Natural killer cell treated with Interleukin-12 subunit alpha and Interleukin-12 subunit beta and Interleukin-15 and Interleukin-18, amount 100 ng/mL, for 72 hours (primary cell): ENCODE data around the gene NATD1. TPM values are rescaled to one million over a fixed set of nuclear protein-coding genes. Genes with fewer than 3 reads are reported as not detected.

Source experiments
- ATAC-seq, 2 donors: fragments of 150-1000 bp; cut with Tn5 transposase in 1 of 2; sonication (Bioruptor Pico), chemical (Tn5 transposase) in 1 of 2; 2 replicates each; pipeline ENCODE4 v1.10.0; 2021
- DNase-seq: peaks from one replicate; pipeline ENCODE4 v3.0.0; 2022; ENCODE audit warnings: low spot score
- H3K27ac Mint-ChIP-seq, 2 donors: 1 replicate in 1 of 2; 2 replicates in 1 of 2; pipeline ENCODE4 v1.8.0; 2022; ENCODE audit warnings: mixed read lengths in 2 of 2, mild to moderate bottlenecking in 1 of 2, moderate library complexity in 1 of 2
- H3K27me3 Mint-ChIP-seq, 2 donors: 1 replicate in 1 of 2; 2 replicates in 1 of 2; pipeline ENCODE4 v1.8.0; 2022; ENCODE audit warnings: mixed read lengths in 2 of 2
- H3K36me3 Mint-ChIP-seq: one replicate; pipeline ENCODE4 v1.8.0; 2022; ENCODE audit warnings: mixed read lengths
- H3K4me1 Mint-ChIP-seq, 2 donors: 1 replicate in 1 of 2; 2 replicates in 1 of 2; pipeline ENCODE4 v1.8.0; 2022; ENCODE audit warnings: low read depth in 2 of 2, mixed read lengths in 2 of 2, mild to moderate bottlenecking in 1 of 2
- H3K4me3 Mint-ChIP-seq: one replicate; pipeline ENCODE4 v1.8.0; 2022; ENCODE audit warnings: mixed read lengths
- H3K9me3 Mint-ChIP-seq: 2 replicates; pipeline ENCODE4 v1.8.0; 2022; ENCODE audit warnings: mixed read lengths
- total RNA-seq, 2 donors: library from RNA; stranded (reverse); gene quantifications; one replicate each; pipeline ENCODE4 v1.2.3, GENCODE V29; 2022

Gene NATD1
- total RNA-seq, 2 donors from 2014 or later = 1.9 to 3.0 TPM

DNA sequence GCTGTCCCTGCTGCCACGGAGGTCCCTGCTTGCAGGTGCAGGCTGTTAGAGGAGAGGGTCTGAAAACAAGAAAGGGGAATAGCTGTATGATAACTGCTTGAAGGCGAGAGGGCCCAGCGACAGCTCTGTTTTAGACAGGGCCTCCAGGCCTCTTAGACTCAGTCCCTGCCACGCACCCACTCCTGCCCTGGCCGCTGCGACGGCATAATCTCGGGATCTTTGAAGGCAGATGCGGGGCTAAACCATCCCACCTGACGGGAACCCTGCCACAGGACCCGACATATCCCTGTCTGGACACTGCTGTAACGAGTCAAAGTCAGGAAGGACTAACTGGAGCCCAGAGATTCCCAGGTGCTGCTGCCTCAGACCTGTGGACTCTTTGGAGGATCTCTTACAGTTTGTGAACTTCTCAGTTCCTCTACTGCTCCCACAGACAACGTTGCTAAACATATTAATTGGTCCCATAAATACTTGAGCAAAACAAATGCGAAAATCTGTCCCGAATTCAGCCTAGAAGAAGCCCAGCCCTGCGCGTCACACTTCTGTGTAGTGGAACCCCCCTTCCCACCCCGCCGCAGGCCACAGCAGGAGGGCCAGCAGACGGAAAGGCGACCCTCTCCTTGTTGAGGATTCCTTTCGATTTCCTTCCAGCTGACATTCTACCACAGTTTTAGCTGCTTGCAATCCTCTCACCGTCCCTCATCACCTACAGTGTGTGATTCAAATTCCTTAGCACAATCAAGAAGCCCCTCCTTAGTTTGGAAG is 38.3 kb downstream of the NATD1 start:
- no peaks in the 10 kb centered on the region for H3K9me3 Mint-ChIP-seq
- H3K4me1 Mint-ChIP-seq = peaks cover 41 to 42% of the 10 kb centered on the region in 2 donors

GRCh38 chr17:21214015-21214776 is 39.0 kb downstream of the NATD1 start, which contains the start of gene TMEM11:
Gene TMEM11 (minus strand): TSS chr17:21214161. CDS start chr17:21214152, 9 bp downstream.
- Mint-ChIP-seq H3K4me3 (peak within 1 kb of the TSS; percentile 95), H3K27ac (peak within 1 kb of the TSS; percentile 85 to 89), H3K36me3 (peaks cover 5% of the 10 kb centered on the region), H3K27me3 (no peaks in the 10 kb centered on the region), H3K9me3 (no peaks in the 10 kb centered on the region), H3K4me1 (peaks cover 41 to 42% of the 10 kb centered on the region in 2 donors)
- peak; percentile 95 to 97 for ATAC-seq
- peak; percentile 98 for DNase-seq

More for the DNA sequence above, 38.3 kb downstream of the NATD1 start:
- peak overlapping the region; percentile 85 to 89 for H3K27ac Mint-ChIP-seq
- H3K27me3 Mint-ChIP-seq = no peaks in the 10 kb centered on the region
- peaks cover 5% of the 10 kb centered on the region for H3K36me3 Mint-ChIP-seq
- peak overlapping the region; percentile 95 for H3K4me3 Mint-ChIP-seq
- DNase-seq (no peak), ATAC-seq (peak in 1 of 2 donors; percentile 0)

GRCh38 chr17:21213638-21214014 is 39.6 kb downstream of the NATD1 start:
- peaks cover 5% of the 10 kb centered on the region for H3K36me3 Mint-ChIP-seq
- peaks cover 41 to 42% of the 10 kb centered on the region in 2 donors for H3K4me1 Mint-ChIP-seq
- ATAC-seq (peak; percentile 15 to 41), DNase-seq (peak; percentile 64)
- no peaks in the 10 kb centered on the region for H3K9me3 Mint-ChIP-seq
- no peaks in the 10 kb centered on the region for H3K27me3 Mint-ChIP-seq
- peak overlapping the region; percentile 85 to 89 for H3K27ac Mint-ChIP-seq
- peak overlapping the region; percentile 95 for H3K4me3 Mint-ChIP-seq

DNA sequence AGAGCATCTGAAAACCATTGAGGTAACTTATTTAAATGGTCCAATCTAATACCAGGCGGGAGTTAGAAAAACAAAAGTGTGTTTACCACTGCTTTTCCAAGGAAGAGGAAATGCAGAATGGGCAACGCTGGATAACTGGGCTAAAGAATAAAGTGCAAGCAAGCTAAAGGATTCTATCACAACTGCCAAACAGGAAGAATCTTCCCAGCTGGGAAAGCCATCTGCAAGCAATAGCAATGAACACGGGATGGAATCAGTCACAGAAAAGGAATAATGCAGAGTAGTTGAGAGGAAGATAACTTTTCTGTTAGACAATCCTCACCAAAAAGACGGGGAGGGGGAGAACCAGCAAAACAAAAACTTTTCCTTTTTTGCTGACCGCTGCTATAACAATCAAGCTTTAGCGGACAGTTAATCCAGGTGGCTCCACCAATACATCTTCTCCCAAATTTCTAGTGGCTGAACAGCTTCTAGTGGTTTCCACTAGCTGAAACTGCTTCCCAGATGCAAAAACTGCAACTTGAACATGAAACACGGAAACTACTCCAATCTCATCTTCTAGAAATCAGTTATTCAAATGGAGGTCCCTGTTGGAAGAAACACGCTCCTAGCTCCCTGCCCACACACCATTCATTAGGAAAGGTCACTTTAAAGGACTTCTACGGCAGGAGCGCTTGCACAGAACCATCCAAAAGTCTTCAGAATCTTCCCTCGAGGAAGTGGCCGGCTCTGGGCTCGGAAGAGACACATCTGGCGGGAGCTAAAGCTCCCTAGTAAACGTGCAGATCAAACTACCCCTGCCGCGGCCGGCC is 40.2 kb downstream of the NATD1 start:
- peaks cover 41 to 42% of the 10 kb centered on the region in 2 donors for H3K4me1 Mint-ChIP-seq
- H3K4me3 Mint-ChIP-seq = peak overlapping the region; percentile 95
- H3K36me3 Mint-ChIP-seq = peaks cover 5% of the 10 kb centered on the region
- DNase-seq (no peak), ATAC-seq (no peak)
- peak overlapping the region; percentile 85 to 89 for H3K27ac Mint-ChIP-seq
- H3K9me3 Mint-ChIP-seq = no peaks in the 10 kb centered on the region
- H3K27me3 Mint-ChIP-seq = no peaks in the 10 kb centered on the region

GRCh38 chr17:21211825-21212479 is 41.3 kb downstream of the NATD1 start:
- H3K27me3 Mint-ChIP-seq = no peaks in the 10 kb centered on the region
- ATAC-seq (no peak), DNase-seq (no peak)
- peaks cover 38% of the 10 kb centered on the region in 2 donors for H3K4me1 Mint-ChIP-seq
- H3K27ac Mint-ChIP-seq = peak overlapping the region; percentile 54 to 85
- no peaks in the 10 kb centered on the region for H3K9me3 Mint-ChIP-seq
- H3K36me3 Mint-ChIP-seq = peaks cover 5% of the 10 kb centered on the region
- peak overlapping the region; percentile 95 for H3K4me3 Mint-ChIP-seq

DNA sequence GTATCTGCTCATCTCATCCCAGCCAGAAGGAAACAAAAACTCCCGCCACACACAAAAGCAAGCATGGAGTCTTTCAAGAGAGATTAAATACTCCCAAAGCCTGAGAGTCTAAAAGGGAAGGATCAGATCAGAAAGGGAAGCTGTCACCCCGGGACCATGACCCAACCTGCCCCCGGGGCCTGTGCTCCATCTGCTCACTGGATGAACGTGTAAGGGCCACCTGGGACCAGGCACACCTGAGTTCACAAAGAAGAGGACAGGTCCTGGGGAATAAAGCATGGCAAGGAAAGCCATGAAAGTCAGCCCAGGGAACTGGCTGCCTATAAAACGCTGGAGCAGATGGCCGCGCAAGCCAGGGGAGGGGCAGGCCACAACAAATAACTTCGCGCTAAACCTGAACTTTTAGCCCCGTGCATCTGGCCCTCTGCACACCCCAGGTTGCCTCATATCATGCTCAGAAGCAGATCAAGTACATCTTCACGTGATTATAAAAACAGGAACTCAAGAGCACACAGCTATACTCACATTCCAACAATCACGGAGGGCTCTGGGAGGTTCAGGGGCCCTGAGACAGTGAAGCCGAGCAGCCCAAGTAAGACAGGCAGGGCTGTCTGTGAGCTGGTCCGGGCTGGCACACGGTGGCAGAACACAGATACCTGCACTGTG is 42.7 kb downstream of the NATD1 start:
- Mint-ChIP-seq H3K27me3 (no peaks in the 10 kb centered on the region), H3K36me3 (peaks cover 5% of the 10 kb centered on the region), H3K4me3 (no peak overlapping the region), H3K27ac (no peak overlapping the region), H3K4me1 (peaks cover 28 to 38% of the 10 kb centered on the region in 2 donors), H3K9me3 (no peaks in the 10 kb centered on the region)
- ATAC-seq = no peak
- no peak for DNase-seq

GRCh38 chr17:21209511-21210175 is 43.6 kb downstream of the NATD1 start:
- H3K36me3 Mint-ChIP-seq = peaks cover 5% of the 10 kb centered on the region
- ATAC-seq (no peak), DNase-seq (no peak)
- H3K4me1 Mint-ChIP-seq = peaks cover 30 to 34% of the 10 kb centered on the region in 2 donors
- H3K27me3 Mint-ChIP-seq = no peaks in the 10 kb centered on the region
- no peaks in the 10 kb centered on the region for H3K9me3 Mint-ChIP-seq
- H3K4me3 Mint-ChIP-seq = no peak overlapping the region
- no peak overlapping the region for H3K27ac Mint-ChIP-seq

DNA sequence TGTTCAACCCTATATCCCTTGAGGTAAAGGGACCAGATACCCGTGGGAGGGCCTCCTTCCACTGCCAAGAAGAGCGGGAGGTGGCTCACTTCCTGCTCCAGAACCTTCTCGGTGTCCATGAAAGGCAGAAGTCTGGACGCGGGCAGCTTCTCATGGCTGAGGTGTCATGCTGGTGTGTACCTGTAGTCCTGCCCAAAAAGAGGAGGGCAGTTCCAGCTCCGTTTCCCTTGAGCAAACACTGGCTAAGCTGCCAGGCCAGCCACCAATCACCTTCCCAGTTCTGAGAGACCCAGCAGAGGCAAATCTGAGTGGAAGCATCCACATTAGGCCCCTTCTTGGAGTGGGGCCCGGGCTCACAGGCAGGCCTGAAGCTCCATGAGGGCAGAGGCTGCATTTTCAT is 44.9 kb downstream of the NATD1 start:
- ATAC-seq (no peak), DNase-seq (no peak)
- H3K4me3 Mint-ChIP-seq = no peak overlapping the region
- peaks cover 30 to 36% of the 10 kb centered on the region in 2 donors for H3K4me1 Mint-ChIP-seq
- no peaks in the 10 kb centered on the region for H3K9me3 Mint-ChIP-seq
- no peaks in the 10 kb centered on the region for H3K27me3 Mint-ChIP-seq
- no peak overlapping the region for H3K27ac Mint-ChIP-seq
- peaks cover 5% of the 10 kb centered on the region for H3K36me3 Mint-ChIP-seq

- Mint-ChIP-seq H3K4me1 (peaks cover 20 to 27% of the 10 kb centered on the region in 2 donors), H3K36me3 (no peaks in the 10 kb centered on the region), H3K27ac (no peak overlapping the region), H3K4me3 (no peak overlapping the region), H3K9me3 (no peaks in the 10 kb centered on the region), H3K27me3 (no peaks in the 10 kb centered on the region)
- no peak for DNase-seq
- ATAC-seq = no peak
Observed at GRCh38 chr17:21204935-21205334, 48.3 kb downstream of the NATD1 start.

DNA sequence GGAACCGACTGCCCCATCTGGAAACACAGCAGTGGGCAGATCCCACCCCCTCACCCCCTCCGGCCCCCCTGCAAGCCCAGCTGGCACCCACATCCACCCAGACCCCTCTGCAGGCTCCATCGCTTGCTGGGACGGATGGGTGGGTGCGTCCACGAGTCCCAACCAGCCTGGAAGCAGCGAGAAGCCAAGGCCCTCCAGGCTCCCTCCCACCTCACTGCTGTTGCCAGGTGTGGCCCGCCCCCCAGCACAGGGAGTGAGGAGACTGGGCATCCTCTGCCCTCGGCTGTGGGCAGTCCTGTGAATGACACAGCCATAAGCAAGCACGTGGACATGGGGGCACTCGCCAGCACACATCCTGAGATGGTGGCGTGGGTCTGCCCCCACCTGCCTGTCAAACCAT is 50.7 kb downstream of the NATD1 start:
- Mint-ChIP-seq H3K36me3 (no peaks in the 10 kb centered on the region), H3K4me3 (no peak overlapping the region), H3K27me3 (no peaks in the 10 kb centered on the region), H3K27ac (no peak overlapping the region), H3K9me3 (no peaks in the 10 kb centered on the region), H3K4me1 (peaks cover 25 to 36% of the 10 kb centered on the region in 2 donors)
- ATAC-seq (no peak), DNase-seq (no peak)

- ATAC-seq (no peak), DNase-seq (no peak)
- Mint-ChIP-seq H3K4me1 (peaks cover 25 to 36% of the 10 kb centered on the region in 2 donors), H3K4me3 (no peak overlapping the region), H3K36me3 (no peaks in the 10 kb centered on the region), H3K9me3 (no peaks in the 10 kb centered on the region), H3K27me3 (no peaks in the 10 kb centered on the region), H3K27ac (no peak overlapping the region)
Observed at GRCh38 chr17:21201874-21202273, 51.3 kb downstream of the NATD1 start.

DNA sequence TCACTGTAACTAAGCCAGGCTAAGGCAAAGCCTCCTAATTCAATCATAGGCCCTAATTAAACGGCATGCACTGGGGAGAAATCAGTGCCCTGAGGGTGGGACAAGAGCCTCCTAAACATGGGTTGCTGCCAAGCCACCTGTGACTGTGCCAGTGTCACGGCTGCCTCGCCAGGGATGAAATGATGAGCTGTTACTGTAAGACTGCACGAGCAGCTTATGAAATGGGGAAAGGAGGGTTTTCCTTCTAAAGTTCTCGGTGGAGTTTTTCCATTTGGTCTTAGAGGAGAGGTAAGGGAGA is 52.0 kb downstream of the NATD1 start:
- Mint-ChIP-seq H3K27me3 (no peaks in the 10 kb centered on the region), H3K9me3 (no peaks in the 10 kb centered on the region), H3K4me3 (no peak overlapping the region), H3K27ac (no peak overlapping the region), H3K4me1 (peaks cover 25 to 36% of the 10 kb centered on the region in 2 donors), H3K36me3 (no peaks in the 10 kb centered on the region)
- ATAC-seq = no peak
- no peak for DNase-seq
